ENCODE measurements around the gene ACLY. TPM values are rescaled to one million over a fixed set of nuclear protein-coding genes. Genes with fewer than 3 reads are reported as not detected.
A peak's percentile ranks its signal among the peaks of the same experiment; 100 is the strongest.

The ACLY gene
- total and polyA plus RNA-seq, 10 of the 15 experiments (the other 5 are each of a cell fraction or from before 2014, with no cell fraction given) = 32.6 to 224 (median 114) TPM

- no peak overlapping the region for H3K9ac ChIP-seq (ENCODE audit: control insufficient read depth, insufficient read depth, low read length)
- no peak overlapping the region for H2AFZ ChIP-seq (ENCODE audit: control insufficient read depth, low read depth, low read length)
- 88% methylated on average over 5 of the region's 5 CpGs for WGBS (ENCODE audit: insufficient coverage, insufficient replicate concordance, low lambda C conversion rate, missing lambda C conversion rate)
- DNase-seq (ENCODE audit: low read depth, low spot score) (no peak), FAIRE-seq (no peak), ATAC-seq (no peak)
- ChIA-PET RAD21 (ENCODE audit: unreplicated experiment) (interaction anchor here (1.2 kb wide), 1 partner anchor 10 kb away, joined by 4 read pairs; the partner anchor contains the start of gene ODAD4), CTCF (no interaction called here), SMC1A (ENCODE audit: uncharacterized antibody, unreplicated experiment) (interaction anchor here (0.7 kb wide), 1 partner anchor 12 kb away, joined by 5 read pairs; no protein-coding TSS in a partner anchor), POLR2A (interaction anchor here (0.5 to 0.6 kb wide), 2 partner anchors 119 to 1697 kb away, joined by 4 to 5 read pairs; no protein-coding TSS in a partner anchor)
- H4K20me1 ChIP-seq (ENCODE audit: control insufficient read depth, insufficient read depth) = 0 out of 2 replicates have a peak, but pooled peaks cover 3% of the 10 kb centered on the region
- no peak overlapping the region for H3K4me2 ChIP-seq (ENCODE audit: control insufficient read depth, insufficient read depth)
- H3K79me2 ChIP-seq (ENCODE audit: control insufficient read depth, insufficient read depth, low read length) = peaks cover 32% of the 10 kb centered on the region
- no peaks in the 10 kb centered on the region for H3K27me3 ChIP-seq (replicated peaks in 1 of 2; ENCODE audit: control insufficient read depth in 2 of 2, insufficient read depth in 2 of 2, low read length in 1 of 2)
- intact Hi-C loops (cut with micrococcal nuclease; ENCODE audit: unreplicated experiment) (no loop called here), in situ Hi-C loops (cut with MboI) (no loop called here)
- no peak overlapping the region for H3K27ac ChIP-seq (ENCODE audit: control insufficient read depth, insufficient read depth)
- no TSS peak for BruUV-seq (replicated peaks)
- H3K4me3 ChIP-seq = no peak overlapping the region
- H3K4me1 ChIP-seq (ENCODE audit: control insufficient read depth, insufficient read depth, low read length) = peaks cover 14% of the 10 kb centered on the region
- no peak for TF ChIP-seq SIN3A (IDR thresholded peaks at IDR 0.05; ENCODE audit: low read depth, low read length)
- no peak for TF ChIP-seq TARDBP (IDR thresholded peaks at IDR 0.05; ENCODE audit: borderline replicate concordance)
- no peaks in the 10 kb centered on the region; a peak in 1 of 4 replicates for H3K36me3 ChIP-seq (ENCODE audit: control insufficient read depth in 2 of 2, insufficient read depth in 2 of 2, low read length in 1 of 2)
- no peaks in the 10 kb centered on the region for H3K9me3 ChIP-seq (replicated peaks; ENCODE audit: control insufficient read depth, insufficient read depth, low read length)
Measured at GRCh38 chr17:41920580-41920955, 1.8 kb upstream of the ACLY start.

GRCh38 chr17:41919840-41920579, 1.3 kb upstream of the ACLY start:
- DNase-seq (ENCODE audit: low read depth, low spot score) = no peak
- SMC1A ChIA-PET (ENCODE audit: uncharacterized antibody, unreplicated experiment) = interaction anchor here (0.7 kb wide), 1 partner anchor 13 kb away, joined by 5 read pairs; no protein-coding TSS in a partner anchor
- TF ChIP-seq SUZ12 (IDR thresholded peaks at IDR 0.05; ENCODE audit: unreplicated experiment) (no peak), E4F1 (IDR thresholded peaks at IDR 0.05; ENCODE audit: borderline replicate concordance, partially characterized antibody) (no peak), ZBTB4 (CRISPR knock-in tag; IDR thresholded peaks at IDR 0.05) (no peak), HDGF (IDR thresholded peaks at IDR 0.05) (no peak), CBX3 (IDR thresholded peaks at IDR 0.05; ENCODE audit: borderline replicate concordance, low read depth) (no peak), ETV6 (conservative IDR thresholded peaks at IDR 0.05 in 1 of 2, IDR thresholded peaks at IDR 0.05 in 1 of 2; ENCODE audit: borderline replicate concordance in 1 of 2, low read depth in 1 of 2) (no peak), ZSCAN29 (IDR thresholded peaks at IDR 0.05) (no peak)

More at GRCh38 chr17:41919840-41920579, 1.3 kb upstream of the ACLY start:
- CTCF ChIA-PET = no interaction called here
- Histone ChIP-seq H3K79me2 (ENCODE audit: control insufficient read depth, insufficient read depth, low read length) (peaks cover 38% of the 10 kb centered on the region), H4K20me1 (ENCODE audit: control insufficient read depth, insufficient read depth) (0 out of 2 replicates have a peak, but pooled peaks cover 3% of the 10 kb centered on the region), H2AFZ (ENCODE audit: control insufficient read depth, low read depth, low read length) (peak overlapping the region; percentile 65), H3K4me1 (ENCODE audit: control insufficient read depth, insufficient read depth, low read length) (peaks cover 19% of the 10 kb centered on the region), H3K4me2 (ENCODE audit: control insufficient read depth, insufficient read depth) (peak overlapping the region; percentile 53), H3K9me3 (replicated peaks; ENCODE audit: control insufficient read depth, insufficient read depth, low read length) (no peaks in the 10 kb centered on the region), H3K9ac (ENCODE audit: control insufficient read depth, insufficient read depth, low read length) (no peak overlapping the region; the same call in 1 of the 2 replicates), H3K36me3 (ENCODE audit: control insufficient read depth in 2 of 2, insufficient read depth in 2 of 2, low read length in 1 of 2) (peaks cover 0 to 5% of the 10 kb centered on the region in 2 experiments; a peak in 2 of 4 replicates), H3K27me3 (replicated peaks in 1 of 2; ENCODE audit: control insufficient read depth in 2 of 2, insufficient read depth in 2 of 2, low read length in 1 of 2) (no peaks in the 10 kb centered on the region), H3K4me3 (0 out of 2 replicates have a peak overlapping the region, but pooled peaks have one; percentile 67), H3K27ac (ENCODE audit: control insufficient read depth, insufficient read depth) (no peak overlapping the region; the same call in 1 of the 2 replicates)
- in situ Hi-C loops (cut with MboI) (no loop called here), intact Hi-C loops (cut with micrococcal nuclease; ENCODE audit: unreplicated experiment) (no loop called here)
- 92% methylated on average over 7 of the region's 7 CpGs for WGBS (ENCODE audit: insufficient coverage, insufficient replicate concordance, low lambda C conversion rate, missing lambda C conversion rate)
- POLR2A ChIA-PET = interaction anchor here (4.2 kb wide), 1 partner anchor 10 kb away, joined by 52 read pairs; the partner anchor contains the start of gene ODAD4
- ATAC-seq (no peak), FAIRE-seq (no peak)
- no TSS peak for BruUV-seq (replicated peaks)
- RAD21 ChIA-PET (ENCODE audit: unreplicated experiment) = interaction anchor here (3.0 kb wide), 1 partner anchor 9 kb away, joined by 23 read pairs; the partner anchor contains the start of gene ODAD4

Data from GM12878 (cell line).